WTC11 (cell line): ENCODE results near the gene C1orf226. TPM values are rescaled to one million over a fixed set of nuclear protein-coding genes. Genes with fewer than 3 reads are reported as not detected.
A peak's percentile ranks its signal among the peaks of the same experiment; 100 is the strongest.

ENCODE experiments used
- ATAC-seq: fragments of 200-7000 bp; cut with Tn5 transposase; 2 replicates; pipeline ENCODE4 v1.10.0; 2021; ENCODE audit warnings: mild to moderate bottlenecking, moderate library complexity
- CTCF ChIA-PET: fragments of 300-600 bp; sonication (Branson Sonifier 250); formaldehyde crosslinking; loops from one replicate; lab custom pipeline; 2021; ENCODE audit warnings: antibody characterized with exemption; lab: Charles Lee
- POLR2A ChIA-PET: fragments of 350-600 bp; sonication (Branson Sonifier 250); formaldehyde crosslinking; loops from one replicate; lab custom pipeline; 2021; ENCODE audit warnings: antibody characterized with exemption; lab: Charles Lee
- DNase-seq: peaks from one replicate; pipeline ENCODE4 v3.0.0; 2021; ENCODE audit warnings: low spot score
- H3K27ac Mint-ChIP-seq: 2 replicates; pipeline ENCODE4 v1.8.0; 2021; ENCODE audit warnings: mixed read lengths
- H3K27me3 Mint-ChIP-seq: 2 replicates; pipeline ENCODE4 v1.8.0; 2021; ENCODE audit warnings: low read depth, mild to moderate bottlenecking, moderate library complexity, mixed read lengths
- H3K36me3 Mint-ChIP-seq: 2 replicates; pipeline ENCODE4 v1.8.0; 2021; ENCODE audit warnings: mixed read lengths
- H3K4me1 Mint-ChIP-seq: 2 replicates; pipeline ENCODE4 v1.8.0; 2022; ENCODE audit warnings: mixed read lengths
- H3K4me3 Mint-ChIP-seq: 2 replicates; pipeline ENCODE4 v1.8.0; 2021; ENCODE audit warnings: mild to moderate bottlenecking, moderate library complexity, mixed read lengths
- H3K9me3 Mint-ChIP-seq: 2 replicates; pipeline ENCODE4 v1.8.0; 2021; ENCODE audit warnings: mixed read lengths
- ATF1 ChIP-seq: sonication (generic); formaldehyde crosslinking; IDR thresholded peaks from 2 replicates; pipeline ENCODE4 v1.8.1; 2023; ENCODE audit warnings: mild to moderate bottlenecking, moderate library complexity, missing genetic modification reagents
- ATF3 ChIP-seq: sonication (generic); formaldehyde crosslinking; conservative IDR thresholded peaks from 2 replicates; pipeline ENCODE4 v1.8.1; 2022; ENCODE audit warnings: mild to moderate bottlenecking, missing genetic modification reagents
- ATF6 ChIP-seq: sonication (generic); formaldehyde crosslinking; IDR thresholded peaks from 2 replicates; pipeline ENCODE4 v1.8.1; 2023; ENCODE audit warnings: mild to moderate bottlenecking, missing genetic modification reagents
- E2F5 ChIP-seq: sonication (generic); formaldehyde crosslinking; IDR thresholded peaks from 2 replicates; pipeline ENCODE4 v1.8.1; 2022; ENCODE audit warnings: mild to moderate bottlenecking, moderate library complexity, missing genetic modification reagents
- KAT7 ChIP-seq: sonication (generic); formaldehyde crosslinking; IDR thresholded peaks from 2 replicates; pipeline ENCODE4 v1.8.1; 2023; ENCODE audit warnings: missing genetic modification reagents, mild to moderate bottlenecking, borderline replicate concordance
- MLX ChIP-seq: sonication (generic); formaldehyde crosslinking; IDR thresholded peaks from 2 replicates; pipeline ENCODE4 v1.8.1; 2023; ENCODE audit warnings: mild to moderate bottlenecking, missing genetic modification reagents, moderate library complexity
- NFE2L1 ChIP-seq: sonication (generic); formaldehyde crosslinking; IDR thresholded peaks from 2 replicates; pipeline ENCODE4 v1.8.1; 2023; ENCODE audit warnings: missing genetic modification reagents
- NFYB ChIP-seq: sonication (generic); formaldehyde crosslinking; conservative IDR thresholded peaks from 2 replicates; pipeline ENCODE4 v1.8.0; 2022; ENCODE audit warnings: low read depth, missing genetic modification reagents
- NR2C2 ChIP-seq: sonication (generic); formaldehyde crosslinking; IDR thresholded peaks from 2 replicates; pipeline ENCODE4 v1.8.0; 2022; ENCODE audit warnings: mild to moderate bottlenecking, missing genetic modification reagents
- PREB ChIP-seq: sonication (generic); formaldehyde crosslinking; IDR thresholded peaks from 2 replicates; pipeline ENCODE4 v1.8.1; 2022; ENCODE audit warnings: mild to moderate bottlenecking, missing genetic modification reagents, moderate library complexity, borderline replicate concordance
- STAT6 ChIP-seq: sonication (generic); formaldehyde crosslinking; conservative IDR thresholded peaks from 2 replicates; pipeline ENCODE4 v1.8.1; 2023; ENCODE audit warnings: mild to moderate bottlenecking, low read depth, missing genetic modification reagents, moderate library complexity
- ZBTB43 ChIP-seq: sonication (generic); formaldehyde crosslinking; IDR thresholded peaks from 2 replicates; pipeline ENCODE4 v1.8.1; 2023; ENCODE audit warnings: mild to moderate bottlenecking, missing genetic modification reagents
- ZNF219 ChIP-seq: sonication (generic); formaldehyde crosslinking; IDR thresholded peaks from 2 replicates; pipeline ENCODE4 v1.8.0; 2023; ENCODE audit warnings: missing genetic modification reagents, mild to moderate bottlenecking, borderline replicate concordance
- ZNF416 ChIP-seq: fragments of 250-450 bp; sonication (Bioruptor Pico); IDR thresholded peaks from 2 replicates; pipeline ENCODE4 v1.9.0; 2021; ENCODE audit warnings: mild to moderate bottlenecking, inconsistent platforms
- ZNF425 ChIP-seq: fragments of 250-450 bp; sonication (Bioruptor Pico); conservative IDR thresholded peaks from 2 replicates; pipeline ENCODE4 v1.9.0; 2021; ENCODE audit warnings: mild to moderate bottlenecking
- ZNF532 ChIP-seq: fragments of 250-450 bp; sonication (Bioruptor Pico); IDR thresholded peaks from 2 replicates; pipeline ENCODE4 v1.9.0; 2021; ENCODE audit warnings: mild to moderate bottlenecking, borderline replicate concordance
- total RNA-seq: library from RNA; stranded (reverse); gene quantifications from 3 replicates; pipeline ENCODE4 v1.2.3, GENCODE V29; 2021

The C1orf226 gene
- total RNA-seq, 1 experiment from 2014 or later = 21.4 TPM

GRCh38 chr1:162373541-162374260 lies 7.8 kb upstream of the C1orf226 start:
- H3K4me3 Mint-ChIP-seq = no peak overlapping the region
- H3K36me3 Mint-ChIP-seq = no peaks in the 10 kb centered on the region
- no peaks in the 10 kb centered on the region for H3K27me3 Mint-ChIP-seq
- CTCF ChIA-PET = interaction anchor here (0.6 kb wide), 1 partner anchor 203 kb away, joined by 3 read pairs; no protein-coding TSS in a partner anchor
- ATAC-seq (no peak), DNase-seq (no peak)
- H3K9me3 Mint-ChIP-seq = no peaks in the 10 kb centered on the region
- no peak overlapping the region for H3K27ac Mint-ChIP-seq
- no peaks in the 10 kb centered on the region for H3K4me1 Mint-ChIP-seq
- POLR2A ChIA-PET = no interaction called here
- no peak for TF ChIP-seq ZNF532
- no peak for TF ChIP-seq MLX (CRISPR knock-in tag)
- no peak for TF ChIP-seq ZBTB43 (CRISPR knock-in tag)
- no peak for TF ChIP-seq ATF1 (CRISPR knock-in tag)
- TF ChIP-seq ATF3 (CRISPR knock-in tag) = no peak
- no peak for TF ChIP-seq NFYB
- no peak for TF ChIP-seq KAT7 (CRISPR knock-in tag)
- TF ChIP-seq, all 79 proteins: peak for 0

- POLR2A ChIA-PET = no interaction called here
- H3K9me3 Mint-ChIP-seq = no peaks in the 10 kb centered on the region
- TF ChIP-seq ZNF219 (no peak), NFE2L1 (CRISPR knock-in tag) (no peak), PREB (CRISPR knock-in tag) (no peak), NR2C2 (no peak), ZNF416 (CRISPR knock-in tag) (no peak), ATF6 (no peak), NFYB (no peak), E2F5 (no peak), STAT6 (CRISPR knock-in tag) (no peak), ZNF425 (CRISPR knock-in tag) (no peak)
Observed at GRCh38 chr1:162374406-162374805, 7.1 kb upstream of the C1orf226 start.

More at GRCh38 chr1:162374406-162374805, 7.1 kb upstream of the C1orf226 start:
- Mint-ChIP-seq H3K27me3 (no peaks in the 10 kb centered on the region), H3K4me3 (no peak overlapping the region), H3K36me3 (no peaks in the 10 kb centered on the region), H3K27ac (peak overlapping the region; percentile 38; the same call in 1 of the 2 replicates), H3K4me1 (no peaks in the 10 kb centered on the region)
- ATAC-seq (no peak), DNase-seq (no peak)
- CTCF ChIA-PET = interaction anchor here (0.6 kb wide), 1 partner anchor 203 kb away, joined by 3 read pairs; no protein-coding TSS in a partner anchor
